B cell (primary cell): Measurements from ENCODE around the gene CACNA2D2. TPM values are rescaled to one million over a fixed set of nuclear protein-coding genes. Genes with fewer than 3 reads are reported as not detected.

ENCODE experiments used
- ATAC-seq: fragments of 200-7000 bp; cut with Tn5 transposase; one replicate; pipeline ENCODE4 v1.10.0; 2021; ENCODE audit warnings: low read depth, mild to moderate bottlenecking, moderate number of reproducible peaks, moderate library complexity
- CTCF ChIA-PET: fragments of 350-600 bp; sonication (Branson Sonifier 250); formaldehyde crosslinking; loops from one replicate; lab custom pipeline; 2021; ENCODE audit warnings: antibody characterized with exemption, inconsistent platforms; lab: Charles Lee
- POLR2A ChIA-PET: fragments of 350-600 bp; sonication (Branson Sonifier 250); formaldehyde crosslinking; loops from one replicate; lab custom pipeline; 2021; ENCODE audit warnings: antibody characterized with exemption; lab: Charles Lee
- DNase-seq: peaks from one replicate; pipeline ENCODE4 v3.0.0; 2013
- H2AFZ ChIP-seq: 2 replicates; pipeline ENCODE4 v1.6.1; 2012; ENCODE audit warnings: mild to moderate bottlenecking, low read depth, low read length; ENCODE audit not compliant: insufficient read depth, poor library complexity, severe bottlenecking
- H3K27ac ChIP-seq, 2 donors: 1 replicate in 1 of 2; 2 replicates in 1 of 2; pipeline ENCODE4 v1.5.1; 2012 to 2013; ENCODE audit warnings: low read length in 2 of 2, mild to moderate bottlenecking in 2 of 2, moderate library complexity in 1 of 2
- H3K27me3 ChIP-seq, 4 experiments: fragments of 200-600 bp in 1 of 4; sonication (generic) in 1 of 4; replicated peaks in 1 of 4; 1 replicate in 2 of 4; 2 replicates in 2 of 4; pipeline versions ENCODE4 v1.6.1 to v1.7.0; 2013 to 2016; ENCODE audit warnings: low read length in 3 of 4, mild to moderate bottlenecking in 2 of 4, mixed read lengths in 1 of 4, moderate library complexity in 1 of 4; ENCODE audit not compliant: insufficient read depth in 4 of 4, control insufficient read depth in 3 of 4; ENCODE audit errors: control extremely low read depth in 1 of 4
- H3K36me3 ChIP-seq, 2 experiments: replicated peaks in 1 of 2; 1 replicate in 1 of 2; 2 replicates in 1 of 2; pipeline versions ENCODE4 v1.6.1 to v1.7.1; 2013; ENCODE audit warnings: low read length in 1 of 2; ENCODE audit not compliant: insufficient read depth in 2 of 2, control insufficient read depth in 1 of 2; ENCODE audit errors: control extremely low read depth in 1 of 2, extremely low read depth in 1 of 2
- H3K4me1 ChIP-seq, 2 donors: fragments of 200-600 bp in 1 of 2; sonication (generic) in 1 of 2; 1 replicate in 1 of 2; 2 replicates in 1 of 2; pipeline versions ENCODE4 v1.5.1 to v1.6.1; 2013 to 2017; ENCODE audit warnings: low read length in 2 of 2; ENCODE audit not compliant: control insufficient read depth in 2 of 2, insufficient read depth in 2 of 2
- H3K4me2 ChIP-seq: replicated peaks from 2 replicates; pipeline ENCODE3; 2012; ENCODE audit warnings: mild to moderate bottlenecking, low read depth, low read length; ENCODE audit not compliant: poor library complexity, severe bottlenecking
- H3K4me3 ChIP-seq, 5 experiments: fragments of 200-600 bp in 1 of 5; sonication (generic) in 1 of 5; 1 replicate in 3 of 5; 2 replicates in 2 of 5; pipeline versions ENCODE4 v1.5.1 to v1.7.0; 2011 to 2016; ENCODE audit warnings: low read length in 4 of 5, mild to moderate bottlenecking in 4 of 5, low read depth in 2 of 5, control low read depth in 1 of 5, moderate library complexity in 1 of 5; ENCODE audit not compliant: insufficient read depth in 1 of 5; ENCODE audit errors: control extremely low read depth in 1 of 5, extremely low read depth in 1 of 5
- H3K79me2 ChIP-seq: fragments of 200-600 bp; sonication (generic); one replicate; pipeline ENCODE4 v1.6.0; 2016; ENCODE audit warnings: low read length; ENCODE audit not compliant: control insufficient read depth, insufficient read depth
- H3K9ac ChIP-seq: fragments of 200-600 bp; sonication (generic); 2 replicates; pipeline ENCODE4 v1.6.1; 2017; ENCODE audit warnings: mild to moderate bottlenecking, low read length, moderate library complexity
- H3K9me3 ChIP-seq, 3 donors: one replicate each; pipeline versions ENCODE4 v1.6.1 to v1.7.1; 2013; ENCODE audit warnings: low read length in 2 of 3; ENCODE audit not compliant: control insufficient read depth in 2 of 3, insufficient read depth in 1 of 3; ENCODE audit errors: control extremely low read depth in 1 of 3
- H4K20me1 ChIP-seq: 2 replicates; pipeline ENCODE4 v1.6.0; 2012; ENCODE audit warnings: mild to moderate bottlenecking, low read length; ENCODE audit not compliant: insufficient read depth, control insufficient read depth, poor library complexity, severe bottlenecking
- H3K27ac Mint-ChIP-seq: one replicate; pipeline ENCODE4 v1.8.0; 2021; ENCODE audit warnings: mixed read lengths
- H3K27me3 Mint-ChIP-seq: one replicate; pipeline ENCODE4 v1.8.0; 2021; ENCODE audit warnings: mixed read lengths
- H3K4me1 Mint-ChIP-seq: one replicate; pipeline ENCODE4 v1.8.0; 2021; ENCODE audit warnings: mixed read lengths
- H3K4me3 Mint-ChIP-seq: one replicate; pipeline ENCODE4 v1.8.0; 2021; ENCODE audit warnings: mixed read lengths
- H3K9me3 Mint-ChIP-seq: one replicate; pipeline ENCODE4 v1.8.0; 2022; ENCODE audit warnings: mixed read lengths; ENCODE audit not compliant: insufficient read depth
- EZH2 ChIP-seq: IDR thresholded peaks from 2 replicates; pipeline ENCODE4 v1.6.1; 2012; ENCODE audit warnings: borderline replicate concordance, low read depth, mild to moderate bottlenecking, moderate library complexity, low read length; ENCODE audit not compliant: insufficient read depth, poor library complexity, severe bottlenecking
- WGBS: methylation state at CpG from one replicate; pipeline ENCODE4 v1.1.5; 2013; ENCODE audit warnings: missing lambda C conversion rate; ENCODE audit not compliant: insufficient coverage; 5-methylcytosine and 5-hydroxymethylcytosine counted together
- intact Hi-C: fragments of 100-400 bp; cut with micrococcal nuclease; formaldehyde crosslinking; loops from one replicate; pipeline ENCODE4 v1.10.0; 2022
- polyA plus RNA-seq: library from polyadenylated mRNA; depleted of rRNA; stranded (reverse); fragments of >200 nt; gene quantifications from 2 replicates; pipeline ENCODE4 v1.2.3, GENCODE V29; 2012
- total RNA-seq, 2 donors: library from RNA; stranded (reverse); fragments of 120-200 nt in 1 of 2; gene quantifications; 1 replicate in 1 of 2; 2 replicates in 1 of 2; pipeline versions ENCODE4 v1.2.3 to v1.2.4, GENCODE V29; 2013 to 2022
- TF ChIP-seq, protein P1 (sequence below): fragments of 200-600 bp; IDR thresholded peaks from one replicate; pipeline ENCODE4 v1.8.0; 2022; ENCODE audit warnings: antibody characterized with exemption, mild to moderate bottlenecking

Gene CACNA2D2
- total and polyA plus RNA-seq, 2 donors (not counting 1 experiment from before 2014, with no cell fraction given): 0.69 to 1.2 TPM

DNA sequence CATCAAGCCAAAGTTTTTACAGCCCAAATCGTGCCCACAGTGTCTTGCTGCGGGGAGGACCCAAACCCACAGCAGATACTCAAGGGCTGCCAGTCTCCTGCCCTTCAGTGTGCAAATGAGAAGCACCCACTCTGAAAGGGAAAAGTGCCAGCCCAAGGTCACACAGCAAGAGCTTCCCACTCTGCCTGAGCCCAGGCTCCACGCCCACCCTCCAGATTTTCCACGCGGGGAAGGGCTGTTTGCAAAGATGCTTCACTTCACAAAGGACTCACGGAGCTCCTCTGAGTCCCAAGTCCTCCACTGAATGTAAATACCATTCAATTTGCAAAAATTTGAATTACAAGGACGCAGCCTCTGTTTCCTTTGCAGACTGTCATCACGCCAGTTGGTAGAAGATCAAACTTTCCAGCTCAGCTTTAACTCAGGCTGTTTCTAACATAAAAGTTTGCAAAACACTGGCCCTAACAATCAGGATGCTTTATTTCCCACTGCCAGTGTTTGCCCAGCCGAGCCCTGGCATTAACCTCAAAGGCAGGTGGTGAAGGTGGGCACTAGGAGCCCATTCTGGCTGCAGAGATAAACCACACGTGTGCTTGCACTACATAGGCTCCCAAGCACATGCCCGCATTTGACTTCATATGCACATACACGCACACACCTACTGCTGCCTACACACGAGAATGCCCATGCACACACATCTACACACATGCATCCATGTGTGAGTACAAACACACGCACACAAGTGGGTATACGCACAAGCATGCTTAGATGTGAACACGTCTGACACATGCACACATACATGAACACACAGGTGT is 7.6 kb downstream of the CACNA2D2 start:
- Histone ChIP-seq H3K4me3 (no peak overlapping the region), H3K9me3 (peaks cover 0 to 6% (median 1%) of the 10 kb centered on the region in 3 donors), H3K36me3 (no peaks in the 10 kb centered on the region), H3K4me1 (no peaks in the 10 kb centered on the region), H3K9ac (no peak overlapping the region), H3K4me2 (no peak overlapping the region), H3K27ac (no peak overlapping the region), H4K20me1 (no peaks in the 10 kb centered on the region), H3K27me3 (peaks cover 0 to 26% (median 6%) of the 10 kb centered on the region in 4 experiments), H2AFZ (no peak overlapping the region), H3K79me2 (no peaks in the 10 kb centered on the region)
- WGBS: 87% methylated on average over 16 of the region's 16 CpGs
- TF ChIP-seq, protein P1, sequence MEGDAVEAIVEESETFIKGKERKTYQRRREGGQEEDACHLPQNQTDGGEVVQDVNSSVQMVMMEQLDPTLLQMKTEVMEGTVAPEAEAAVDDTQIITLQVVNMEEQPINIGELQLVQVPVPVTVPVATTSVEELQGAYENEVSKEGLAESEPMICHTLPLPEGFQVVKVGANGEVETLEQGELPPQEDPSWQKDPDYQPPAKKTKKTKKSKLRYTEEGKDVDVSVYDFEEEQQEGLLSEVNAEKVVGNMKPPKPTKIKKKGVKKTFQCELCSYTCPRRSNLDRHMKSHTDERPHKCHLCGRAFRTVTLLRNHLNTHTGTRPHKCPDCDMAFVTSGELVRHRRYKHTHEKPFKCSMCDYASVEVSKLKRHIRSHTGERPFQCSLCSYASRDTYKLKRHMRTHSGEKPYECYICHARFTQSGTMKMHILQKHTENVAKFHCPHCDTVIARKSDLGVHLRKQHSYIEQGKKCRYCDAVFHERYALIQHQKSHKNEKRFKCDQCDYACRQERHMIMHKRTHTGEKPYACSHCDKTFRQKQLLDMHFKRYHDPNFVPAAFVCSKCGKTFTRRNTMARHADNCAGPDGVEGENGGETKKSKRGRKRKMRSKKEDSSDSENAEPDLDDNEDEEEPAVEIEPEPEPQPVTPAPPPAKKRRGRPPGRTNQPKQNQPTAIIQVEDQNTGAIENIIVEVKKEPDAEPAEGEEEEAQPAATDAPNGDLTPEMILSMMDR: no peak
- Mint-ChIP-seq H3K9me3 (no peaks in the 10 kb centered on the region), H3K4me1 (no peaks in the 10 kb centered on the region), H3K4me3 (no peak overlapping the region), H3K27ac (no peak overlapping the region), H3K27me3 (peaks cover 18% of the 10 kb centered on the region)
- ChIA-PET POLR2A (no interaction called here), CTCF (no interaction called here)
- DNase-seq (no peak), ATAC-seq (no peak)
- intact Hi-C loops: no loop called here

DNA sequence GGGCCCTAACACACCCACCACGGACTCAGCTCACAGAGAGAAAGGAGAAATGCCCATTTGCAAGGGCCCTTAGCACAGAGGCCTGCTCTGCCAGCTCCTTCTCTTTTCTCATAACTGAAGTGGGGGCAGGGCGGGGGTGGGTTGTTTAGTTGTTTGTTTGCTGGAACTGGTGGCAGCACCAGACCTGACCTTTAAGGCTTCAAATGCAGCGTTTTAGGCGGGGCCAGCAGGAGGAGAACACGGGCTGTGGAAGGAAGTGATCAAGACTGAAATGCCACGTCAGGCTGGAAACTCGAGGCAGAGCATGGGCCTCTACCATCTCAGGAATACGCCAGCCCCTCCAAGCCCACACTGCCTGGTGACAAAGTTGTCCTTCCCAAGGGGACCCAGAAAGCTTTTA is 9.3 kb downstream of the CACNA2D2 start:
- H3K27me3 ChIP-seq: peaks cover 0 to 17% (median 2%) of the 10 kb centered on the region in 4 experiments
- H4K20me1 ChIP-seq: no peaks in the 10 kb centered on the region
- TF ChIP-seq, protein P1: no peak
- TF ChIP-seq EZH2: no peak
- 71% methylated on average over 6 of the region's 8 CpGs for WGBS
- no peaks in the 10 kb centered on the region for H3K4me1 ChIP-seq
- ATAC-seq (no peak), DNase-seq (no peak)
- no peak overlapping the region for H3K4me3 Mint-ChIP-seq
- no peaks in the 10 kb centered on the region for H3K4me1 Mint-ChIP-seq
- intact Hi-C loops: no loop called here
- peaks cover 13% of the 10 kb centered on the region for H3K27me3 Mint-ChIP-seq
- CTCF ChIA-PET: no interaction called here
- H3K27ac ChIP-seq: no peak overlapping the region
- H3K79me2 ChIP-seq: no peaks in the 10 kb centered on the region
- POLR2A ChIA-PET: no interaction called here
- no peak overlapping the region for H2AFZ ChIP-seq
- H3K9me3 Mint-ChIP-seq: no peaks in the 10 kb centered on the region
- H3K9ac ChIP-seq: no peak overlapping the region
- peaks cover 0 to 6% (median 1%) of the 10 kb centered on the region in 3 donors for H3K9me3 ChIP-seq
- no peaks in the 10 kb centered on the region for H3K36me3 ChIP-seq
- no peak overlapping the region for H3K4me3 ChIP-seq
- no peak overlapping the region for H3K27ac Mint-ChIP-seq
- H3K4me2 ChIP-seq: no peak overlapping the region
